HAP-1 (cell line): ENCODE data around the gene FRZB.

ENCODE experiments used
- DNase-seq, 2 experiments: peaks; one replicate each; pipeline ENCODE4 v3.0.0-alpha.2; 2016 to 2020; ENCODE audit warnings: low spot score in 2 of 2
- H3K27me3 ChIP-seq: fragments of 250-450 bp; sonication (Bioruptor Pico); 2 replicates; pipeline ENCODE4 v1.5.1; 2020; ENCODE audit warnings: low read depth, mild to moderate bottlenecking, moderate library complexity
- H3K36me3 ChIP-seq: fragments of 250-450 bp; sonication (Bioruptor Pico); replicated peaks from 2 replicates; pipeline ENCODE4 v1.5.1; 2020; ENCODE audit warnings: mild to moderate bottlenecking
- H3K4me1 ChIP-seq: fragments of 250-450 bp; sonication (Bioruptor Pico); 2 replicates; pipeline ENCODE4 v1.5.1; 2020; ENCODE audit warnings: mild to moderate bottlenecking
- H3K4me3 ChIP-seq: fragments of 250-450 bp; sonication (Bioruptor Pico); 2 replicates; pipeline ENCODE4 v1.5.1; 2020; ENCODE audit warnings: mild to moderate bottlenecking, moderate library complexity
- H3K9me3 ChIP-seq: fragments of 250-450 bp; sonication (Bioruptor Pico); 2 replicates; pipeline ENCODE4 v1.5.1; 2020; ENCODE audit warnings: mild to moderate bottlenecking, moderate library complexity
- in situ Hi-C: fragments of 300-500 bp; cut with MboI; formaldehyde crosslinking; loops from 3 replicates; pipeline ENCODE4 v1.14.3; 2020; ENCODE audit warnings: low sequenced_read_pairs, inconsistent platforms, mixed read lengths

The FRZB gene

DNA sequence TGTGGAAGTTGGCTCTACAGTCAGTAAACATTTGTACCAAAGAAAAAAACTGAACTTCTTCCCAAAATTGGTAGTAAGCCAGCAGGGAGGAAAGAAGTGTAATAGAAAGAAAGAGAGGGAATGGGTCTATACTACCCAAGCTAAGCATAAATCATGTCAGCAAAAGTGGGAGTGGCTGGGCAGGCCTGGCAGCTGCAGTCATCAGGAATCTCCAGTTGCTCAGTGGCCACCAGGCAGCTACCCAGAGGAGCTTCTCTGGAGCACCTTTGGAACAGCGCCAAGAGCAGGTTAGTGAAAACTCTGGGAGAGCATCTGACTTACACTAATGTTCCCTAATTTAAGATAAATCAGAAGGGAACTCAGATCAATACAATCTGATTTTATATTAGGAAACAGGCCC is 14.3 kb downstream of the FRZB start:
- Histone ChIP-seq H3K4me3 (no peak overlapping the region), H3K4me1 (no peaks in the 10 kb centered on the region), H3K36me3 (no peaks in the 10 kb centered on the region), H3K9me3 (no peaks in the 10 kb centered on the region), H3K27me3 (no peaks in the 10 kb centered on the region)
- DNase-seq, result peak in 1 of 2 experiments; percentile 28
- in situ Hi-C loops, result no loop called here

DNA sequence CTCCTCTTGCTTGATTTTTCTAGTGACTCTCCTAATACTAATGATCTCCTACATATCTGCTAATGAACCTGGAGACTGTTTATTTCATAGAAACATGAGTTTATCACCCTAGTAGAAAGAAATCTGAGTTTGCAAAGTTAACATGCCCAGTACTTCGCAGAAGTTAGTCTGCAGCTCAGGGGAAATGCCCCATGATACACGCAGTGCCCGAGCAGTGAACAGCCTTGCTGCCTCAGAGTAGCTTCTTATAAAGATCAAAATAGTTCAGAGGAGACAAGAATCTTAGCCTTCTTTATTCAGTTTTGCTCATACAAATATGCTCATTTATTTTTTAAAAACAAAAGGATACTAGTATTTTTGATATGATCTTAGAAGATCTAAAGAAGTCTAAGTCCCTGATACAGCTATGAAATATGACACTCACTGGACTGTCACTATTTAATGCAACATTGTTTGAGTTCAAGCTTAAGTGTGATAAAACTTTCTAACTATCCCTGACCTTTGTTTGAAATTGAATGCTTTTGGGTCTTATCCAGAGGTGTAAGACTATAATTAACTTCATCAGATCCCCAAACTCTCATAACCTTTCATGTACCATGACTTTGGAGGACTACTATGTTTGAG is 20.5 kb downstream of the FRZB start:
- H3K27me3 ChIP-seq, result no peaks in the 10 kb centered on the region
- no peaks in the 10 kb centered on the region for H3K36me3 ChIP-seq
- no peak overlapping the region for H3K4me3 ChIP-seq
- H3K4me1 ChIP-seq, result peaks cover 13% of the 10 kb centered on the region
- no peaks in the 10 kb centered on the region for H3K9me3 ChIP-seq
- peak in 1 of 2 experiments; percentile 45 for DNase-seq
- in situ Hi-C loops, result no loop called here

DNA sequence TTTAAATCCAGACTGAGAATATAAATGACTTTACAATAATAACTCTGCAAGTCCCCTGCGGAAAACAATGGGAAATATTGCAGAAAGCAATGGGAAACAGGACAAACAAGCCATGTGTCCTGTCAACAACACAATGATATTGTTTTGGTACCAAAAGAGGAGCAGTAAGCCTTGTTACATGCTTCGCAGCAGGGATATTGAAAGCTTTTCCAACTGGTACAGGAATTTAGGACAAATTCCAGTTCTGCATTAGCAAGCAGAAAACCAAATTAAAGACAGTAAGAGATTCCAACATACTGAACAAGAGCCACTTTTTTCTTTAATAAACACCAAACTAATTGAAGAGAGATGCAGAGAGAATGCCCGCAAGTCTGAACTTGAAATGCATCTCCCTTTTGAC is 30.0 kb downstream of the FRZB start:
- no peaks in the 10 kb centered on the region for H3K36me3 ChIP-seq
- H3K4me3 ChIP-seq, result no peak overlapping the region
- H3K4me1 ChIP-seq, result peaks cover 15% of the 10 kb centered on the region
- H3K27me3 ChIP-seq, result no peaks in the 10 kb centered on the region
- in situ Hi-C loops, result no loop called here
- DNase-seq, result no peak
- no peaks in the 10 kb centered on the region for H3K9me3 ChIP-seq

DNA sequence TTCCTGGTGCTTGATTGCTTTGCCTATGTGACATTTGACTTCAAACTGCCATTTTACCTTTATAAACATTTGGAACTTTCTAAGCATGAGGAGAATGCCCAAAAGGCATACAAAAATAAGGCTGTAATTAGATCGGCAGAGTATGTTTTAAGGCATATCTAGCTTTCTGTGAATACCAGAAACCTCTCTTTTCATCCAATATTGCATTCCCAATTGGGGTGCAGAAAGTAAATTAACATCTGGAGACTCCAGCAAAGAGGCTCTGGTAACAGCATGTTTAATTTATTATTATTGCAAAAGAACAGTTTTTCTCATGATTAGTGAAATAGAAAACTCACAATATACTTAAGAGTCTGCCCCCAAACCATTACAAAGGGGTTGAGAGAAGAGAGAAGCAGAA is 32.1 kb downstream of the FRZB start:
- Histone ChIP-seq H3K9me3 (no peaks in the 10 kb centered on the region), H3K36me3 (no peaks in the 10 kb centered on the region), H3K4me3 (no peak overlapping the region), H3K4me1 (peaks cover 15% of the 10 kb centered on the region), H3K27me3 (no peaks in the 10 kb centered on the region)
- no peak for DNase-seq
- in situ Hi-C loops, result no loop called here

DNA sequence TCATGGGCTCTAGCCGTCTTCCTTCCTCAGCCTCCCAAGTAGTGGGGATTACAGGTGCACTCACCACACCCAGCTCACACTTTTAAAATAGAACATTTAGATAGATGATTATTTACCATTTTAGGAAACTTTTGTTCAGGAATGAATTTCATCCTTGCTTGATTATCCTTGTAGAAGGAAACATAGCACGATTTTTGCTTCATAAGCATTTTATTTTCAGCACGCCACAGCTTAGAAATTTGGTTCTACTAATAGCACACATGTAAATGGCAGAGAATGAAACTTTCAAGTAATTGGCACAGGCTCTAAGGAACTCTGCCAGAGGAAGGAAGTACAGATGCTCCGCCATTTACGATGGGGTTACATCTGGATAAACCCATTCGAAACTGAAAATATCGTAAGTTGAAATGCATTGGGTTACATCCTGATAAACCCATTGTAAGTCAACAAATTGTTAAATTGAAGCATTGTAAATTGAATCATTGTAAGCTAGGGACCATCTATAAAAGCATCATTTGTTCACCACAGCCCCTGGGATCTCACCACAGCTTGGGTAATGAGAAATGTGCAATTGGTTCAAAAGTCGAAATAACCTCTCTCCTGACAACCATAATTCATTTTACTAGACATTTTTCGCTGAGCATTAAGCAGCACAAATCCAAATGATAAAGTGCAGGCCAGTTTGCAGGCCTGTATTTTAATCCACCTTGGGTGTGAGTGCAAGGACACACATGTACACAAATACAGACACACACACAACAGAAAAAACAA is 33.2 kb downstream of the FRZB start:
- in situ Hi-C loops, result no loop called here
- Histone ChIP-seq H3K9me3 (no peaks in the 10 kb centered on the region), H3K4me1 (peaks cover 10% of the 10 kb centered on the region), H3K36me3 (no peaks in the 10 kb centered on the region), H3K27me3 (no peaks in the 10 kb centered on the region), H3K4me3 (no peak overlapping the region)
- no peak for DNase-seq

DNA sequence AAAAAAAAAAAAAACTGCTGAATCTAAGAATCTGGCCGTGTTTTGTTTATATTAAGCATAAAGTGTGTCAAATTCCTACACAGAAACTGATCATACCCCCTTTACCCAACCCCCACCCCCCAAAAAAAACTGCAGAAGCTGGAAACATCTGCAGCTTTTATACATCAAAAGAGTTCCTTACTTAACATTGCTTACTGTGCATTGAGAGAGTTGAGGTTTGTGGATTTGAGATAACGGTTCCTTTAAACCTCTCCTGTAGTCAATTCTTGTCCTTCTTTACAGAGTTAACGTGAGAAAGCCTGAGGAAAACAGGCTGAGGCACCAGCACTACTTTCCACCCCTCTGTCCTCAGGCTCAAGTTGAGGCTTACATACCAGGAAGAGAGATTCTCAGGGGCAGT is 34.5 kb downstream of the FRZB start:
- no peaks in the 10 kb centered on the region for H3K9me3 ChIP-seq
- H3K4me1 ChIP-seq, result peaks cover 16% of the 10 kb centered on the region
- DNase-seq, result no peak
- no peaks in the 10 kb centered on the region for H3K36me3 ChIP-seq
- H3K4me3 ChIP-seq, result no peak overlapping the region
- H3K27me3 ChIP-seq, result no peaks in the 10 kb centered on the region
- in situ Hi-C loops, result no loop called here

DNA sequence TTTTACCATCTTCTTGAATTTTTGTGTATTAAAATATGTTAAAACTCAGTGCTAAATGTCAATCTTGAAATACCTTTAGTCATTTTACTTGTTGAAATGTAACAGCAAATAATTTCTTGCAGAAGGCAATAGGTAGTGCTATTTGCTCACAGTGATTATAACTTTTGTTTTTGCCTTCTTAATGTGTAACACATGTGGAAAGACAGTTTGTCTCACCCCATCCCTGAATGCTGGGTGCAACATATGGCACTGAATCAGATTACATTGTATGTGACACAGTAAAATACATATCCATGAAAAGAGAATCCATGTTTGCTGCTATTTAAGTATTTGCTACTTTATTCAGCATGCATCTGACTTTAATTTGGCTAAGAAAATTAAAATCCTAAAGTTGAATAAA is 35.3 kb downstream of the FRZB start:
- Histone ChIP-seq H3K27me3 (no peaks in the 10 kb centered on the region), H3K4me3 (no peak overlapping the region), H3K9me3 (no peaks in the 10 kb centered on the region), H3K36me3 (no peaks in the 10 kb centered on the region), H3K4me1 (peaks cover 14% of the 10 kb centered on the region)
- no peak for DNase-seq
- in situ Hi-C loops, result no loop called here

DNA sequence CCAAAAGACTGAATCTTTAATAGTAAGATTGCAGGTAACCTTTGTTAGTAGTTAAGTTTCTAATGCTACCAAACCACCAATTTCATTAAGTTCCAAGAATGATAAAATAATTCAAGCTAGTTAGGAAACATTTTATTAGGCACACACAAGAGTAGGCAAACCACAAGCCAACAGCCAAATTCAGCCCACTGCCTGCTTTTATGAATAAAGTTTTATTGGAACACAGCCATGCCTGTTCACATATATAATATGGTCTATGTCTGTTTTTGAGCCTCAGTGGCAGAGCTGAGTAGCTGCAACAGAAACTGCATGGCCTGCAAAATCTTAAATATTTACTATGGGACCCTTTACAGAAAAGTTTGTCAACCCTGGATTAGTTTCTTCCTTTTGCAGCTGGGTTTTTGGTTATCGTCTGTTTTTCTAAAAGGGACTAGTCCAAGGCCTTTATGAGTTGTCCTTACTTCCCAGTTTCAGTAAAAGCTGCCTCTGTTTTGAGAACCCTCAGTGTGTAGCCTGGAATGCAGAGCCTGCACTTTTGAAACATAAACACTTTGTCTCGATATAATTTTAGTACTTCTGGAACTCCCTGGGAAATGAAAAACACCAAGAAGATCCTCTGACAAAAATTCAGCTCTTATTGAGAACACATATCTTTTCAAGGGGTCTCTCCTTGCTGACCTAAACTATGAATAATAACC is 39.1 kb downstream of the FRZB start:
- no peak for DNase-seq
- in situ Hi-C loops, result no loop called here
- Histone ChIP-seq H3K27me3 (no peaks in the 10 kb centered on the region), H3K9me3 (no peaks in the 10 kb centered on the region), H3K4me3 (no peak overlapping the region), H3K4me1 (peaks cover 44% of the 10 kb centered on the region), H3K36me3 (no peaks in the 10 kb centered on the region)

DNA sequence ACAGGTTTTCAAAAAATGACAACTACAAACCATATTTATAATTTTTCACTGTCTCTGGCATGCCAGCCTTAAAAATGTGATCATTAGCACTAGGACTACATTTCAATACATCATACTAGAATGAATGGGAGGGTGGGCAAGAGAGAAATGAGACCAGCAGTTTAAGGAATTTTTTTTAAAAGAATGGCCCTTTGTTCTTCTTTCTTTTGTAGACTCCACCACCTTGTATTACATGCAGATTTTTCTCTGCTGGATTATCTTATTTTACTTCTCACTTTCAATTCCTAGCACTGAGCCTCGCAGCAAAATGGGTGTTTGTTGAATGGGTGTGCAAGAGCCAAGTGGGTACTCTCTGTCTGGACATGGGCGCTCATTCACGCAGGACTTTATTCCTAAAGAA is 39.9 kb downstream of the FRZB start:
- Histone ChIP-seq H3K27me3 (no peaks in the 10 kb centered on the region), H3K4me1 (peaks cover 52% of the 10 kb centered on the region), H3K36me3 (no peaks in the 10 kb centered on the region), H3K9me3 (no peaks in the 10 kb centered on the region), H3K4me3 (no peak overlapping the region)
- peak; percentile 55 to 89 for DNase-seq
- in situ Hi-C loops, result no loop called here

DNA sequence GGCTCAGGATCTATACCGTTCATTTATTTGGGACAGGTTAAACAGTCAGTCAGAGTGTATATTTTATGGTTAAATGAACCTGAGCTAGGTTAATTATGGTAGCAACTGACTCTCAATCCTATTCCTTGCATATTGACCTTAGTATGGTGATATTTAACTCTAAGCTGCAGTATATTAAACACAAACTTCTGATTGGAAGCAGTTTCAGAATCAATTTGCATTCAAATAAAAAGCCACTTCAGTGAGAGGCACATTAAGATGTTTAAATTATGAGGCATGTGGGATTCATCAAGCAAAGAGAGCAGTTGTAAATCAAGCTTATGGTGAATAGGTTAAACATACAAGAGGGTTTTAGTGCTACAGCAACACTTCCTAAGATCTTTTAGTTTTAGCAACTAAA is 40.4 kb downstream of the FRZB start:
- Histone ChIP-seq H3K36me3 (no peaks in the 10 kb centered on the region), H3K4me1 (peaks cover 52% of the 10 kb centered on the region), H3K9me3 (no peaks in the 10 kb centered on the region), H3K4me3 (no peak overlapping the region), H3K27me3 (no peaks in the 10 kb centered on the region)
- DNase-seq, result peak in 1 of 2 experiments; percentile 95
- in situ Hi-C loops, result no loop called here

DNA sequence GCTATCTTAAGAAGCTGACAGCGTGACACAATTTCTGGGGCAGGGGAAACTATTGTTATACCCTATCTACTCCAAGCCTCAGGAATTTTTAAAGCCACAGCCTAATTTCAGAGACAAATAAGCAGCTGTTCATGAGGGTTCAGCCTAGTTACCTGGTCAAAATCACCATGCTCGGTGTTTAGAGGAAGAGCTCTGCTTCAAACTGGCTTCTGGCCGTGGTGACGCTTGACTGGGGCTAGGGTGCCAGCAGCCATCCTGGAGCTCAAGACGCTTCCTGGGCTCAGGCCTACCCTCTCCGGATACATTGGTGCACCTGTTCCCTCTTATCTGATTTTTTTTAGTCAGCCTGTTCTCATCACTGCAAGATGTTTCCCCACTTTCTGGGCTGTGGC is 41.7 kb downstream of the FRZB start:
- Histone ChIP-seq H3K4me3 (no peak overlapping the region), H3K27me3 (no peaks in the 10 kb centered on the region), H3K4me1 (peaks cover 54% of the 10 kb centered on the region), H3K36me3 (no peaks in the 10 kb centered on the region), H3K9me3 (no peaks in the 10 kb centered on the region)
- in situ Hi-C loops, result no loop called here
- peak in 1 of 2 experiments; percentile 25 for DNase-seq

DNA sequence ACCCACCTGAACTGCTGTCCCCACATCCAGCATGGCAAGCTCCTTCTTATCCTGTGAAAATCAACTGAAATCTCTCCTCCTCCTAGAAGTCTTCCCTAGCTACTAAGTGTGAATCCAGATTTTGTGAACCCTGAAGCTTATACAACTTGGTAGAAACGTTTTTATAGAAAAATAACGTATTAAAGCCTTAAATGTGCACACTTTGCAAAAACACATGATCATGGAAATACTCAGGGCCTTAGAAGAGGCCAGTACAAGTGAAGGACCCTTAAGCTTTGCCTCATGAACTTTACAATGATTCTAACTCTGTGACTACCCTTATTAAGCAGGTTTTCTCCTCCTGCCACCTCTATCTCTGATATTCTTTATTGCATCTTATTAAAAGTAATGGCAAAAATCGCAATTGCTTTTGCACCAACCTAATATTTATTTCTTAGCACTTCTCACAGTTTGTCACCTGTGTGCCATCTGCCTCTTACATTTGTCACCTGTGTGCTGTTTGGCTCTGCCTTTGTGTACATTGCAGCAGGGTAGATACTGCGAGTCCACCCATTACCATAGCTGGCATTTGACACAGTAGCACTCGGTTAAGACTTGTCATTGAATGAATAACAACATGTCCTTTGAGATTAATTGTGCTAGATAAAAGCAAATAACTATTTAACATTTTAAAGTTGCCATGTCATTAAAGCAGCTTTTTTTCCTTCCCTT is 42.2 kb downstream of the FRZB start:
- no peaks in the 10 kb centered on the region for H3K9me3 ChIP-seq
- H3K36me3 ChIP-seq, result no peaks in the 10 kb centered on the region
- no peaks in the 10 kb centered on the region for H3K27me3 ChIP-seq
- in situ Hi-C loops, result no loop called here
- peak in 1 of 2 experiments; percentile 56 for DNase-seq
- peaks cover 59% of the 10 kb centered on the region for H3K4me1 ChIP-seq
- H3K4me3 ChIP-seq, result no peak overlapping the region

DNA sequence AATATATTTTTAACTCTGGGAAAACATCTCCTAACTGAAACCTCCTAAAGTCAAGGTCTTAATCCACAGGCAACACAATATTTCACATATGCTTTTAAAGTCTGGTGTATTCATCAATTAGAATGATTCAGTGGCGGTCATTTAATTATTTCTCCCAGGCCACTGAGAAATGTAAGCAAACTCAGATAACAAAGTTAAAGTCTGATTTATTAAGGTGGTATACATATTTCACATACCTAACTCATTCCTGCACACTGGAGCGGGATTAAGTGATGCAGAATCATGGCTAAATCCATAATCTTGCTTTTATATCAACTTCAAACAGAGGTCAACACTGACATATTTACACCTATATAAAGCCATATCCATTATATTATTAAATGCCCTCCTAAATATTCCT is 43.7 kb downstream of the FRZB start:
- H3K27me3 ChIP-seq, result no peaks in the 10 kb centered on the region
- H3K9me3 ChIP-seq, result no peaks in the 10 kb centered on the region
- in situ Hi-C loops, result no loop called here
- DNase-seq, result no peak
- peaks cover 71% of the 10 kb centered on the region for H3K4me1 ChIP-seq
- no peaks in the 10 kb centered on the region for H3K36me3 ChIP-seq
- H3K4me3 ChIP-seq, result no peak overlapping the region

DNA sequence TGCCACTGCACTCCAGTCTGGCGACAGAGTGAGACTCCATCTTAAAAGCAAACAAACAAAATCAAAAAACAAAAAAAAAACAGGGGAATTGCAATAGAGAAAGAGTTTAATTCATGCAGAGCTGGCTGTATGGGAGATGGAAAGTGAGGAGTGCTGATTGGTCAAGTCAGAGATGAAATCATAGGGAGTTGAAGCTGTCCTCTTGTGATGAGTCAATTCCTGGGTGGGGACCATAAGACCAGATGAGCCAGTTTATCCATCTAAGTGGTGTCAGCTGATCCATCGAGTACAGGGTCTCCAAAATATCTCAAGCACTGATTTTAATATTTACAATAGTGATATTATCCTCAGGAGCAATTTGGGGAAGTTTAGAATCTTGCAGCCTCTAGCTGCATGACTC is 45.3 kb downstream of the FRZB start:
- H3K4me1 ChIP-seq, result peaks cover 71% of the 10 kb centered on the region
- no peaks in the 10 kb centered on the region for H3K27me3 ChIP-seq
- DNase-seq, result no peak
- H3K4me3 ChIP-seq, result no peak overlapping the region
- no peaks in the 10 kb centered on the region for H3K9me3 ChIP-seq
- no peaks in the 10 kb centered on the region for H3K36me3 ChIP-seq
- in situ Hi-C loops, result no loop called here
